Measurements from ENCODE around the gene NUDT16L1.
"Not testable (repeated sequence)": the region's sequence is repeated elsewhere in the genome, so short reads cannot be mapped to it uniquely, and the experiment has no call there.

The NUDT16L1 gene

GRCh38 chr16:4650443-4651074, 42.8 kb upstream of the NUDT16L1 start:
- H3K27me3 Mint-ChIP-seq (ENCODE audit: low read depth); H3K4me1 Mint-ChIP-seq; H3K9me3 Mint-ChIP-seq; H3K4me3 Mint-ChIP-seq; H3K27ac Mint-ChIP-seq: not testable (repeated sequence)
- peaks cover 40% of the 10 kb centered on the region for H3K36me3 Mint-ChIP-seq (ENCODE audit: low read depth)
- TF ChIP-seq CTCF (IDR thresholded peaks at IDR 0.05; ENCODE audit: unreplicated experiment in 3 of 3), result peak in 2 of 3 experiments; percentile 45 to 54

GRCh38 chr16:4651827-4652226, 41.5 kb upstream of the NUDT16L1 start:
- peaks cover 41% of the 10 kb centered on the region for H3K36me3 Mint-ChIP-seq (ENCODE audit: low read depth)
- no peak overlapping the region for H3K4me3 Mint-ChIP-seq
- H3K27ac Mint-ChIP-seq, result no peak overlapping the region
- H3K9me3 Mint-ChIP-seq, result peaks cover 6% of the 10 kb centered on the region
- peaks cover 4% of the 10 kb centered on the region for H3K4me1 Mint-ChIP-seq
- no peak for TF ChIP-seq CTCF (IDR thresholded peaks at IDR 0.05; ENCODE audit: unreplicated experiment in 3 of 3)
- no peaks in the 10 kb centered on the region for H3K27me3 Mint-ChIP-seq (ENCODE audit: low read depth)

- no peak overlapping the region for H3K4me3 Mint-ChIP-seq
- peak overlapping the region in 1 of 3 experiments; percentile 85 for H3K27ac Mint-ChIP-seq
- peaks cover 6% of the 10 kb centered on the region for H3K9me3 Mint-ChIP-seq
- H3K4me1 Mint-ChIP-seq, result peaks cover 4% of the 10 kb centered on the region
- no peak for TF ChIP-seq CTCF (IDR thresholded peaks at IDR 0.05; ENCODE audit: unreplicated experiment in 3 of 3)
- H3K36me3 Mint-ChIP-seq (ENCODE audit: low read depth), result peaks cover 37% of the 10 kb centered on the region
- H3K27me3 Mint-ChIP-seq (ENCODE audit: low read depth), result no peaks in the 10 kb centered on the region
These were observed 40.8 kb upstream of the NUDT16L1 start for GRCh38 chr16:4652561-4652960.

GRCh38 chr16:4654011-4654963, 39.1 kb upstream of the NUDT16L1 start:
- H3K9me3 Mint-ChIP-seq, result peaks cover 2% of the 10 kb centered on the region
- H3K27me3 Mint-ChIP-seq (ENCODE audit: low read depth), result no peaks in the 10 kb centered on the region
- no peak overlapping the region for H3K4me3 Mint-ChIP-seq
- peak overlapping the region; percentile 47 to 77 (median 63) for H3K27ac Mint-ChIP-seq
- no peak for TF ChIP-seq CTCF (IDR thresholded peaks at IDR 0.05; ENCODE audit: unreplicated experiment in 3 of 3)
- peaks cover 4% of the 10 kb centered on the region for H3K4me1 Mint-ChIP-seq
- H3K36me3 Mint-ChIP-seq (ENCODE audit: low read depth), result peaks cover 27% of the 10 kb centered on the region

GRCh38 chr16:4654964-4655590, 38.3 kb upstream of the NUDT16L1 start:
- Mint-ChIP-seq H3K9me3 (no peaks in the 10 kb centered on the region), H3K27me3 (ENCODE audit: low read depth) (no peaks in the 10 kb centered on the region), H3K4me1 (peaks cover 4% of the 10 kb centered on the region), H3K27ac (peak overlapping the region in 1 of 3 experiments; percentile 33), H3K36me3 (ENCODE audit: low read depth) (peaks cover 23% of the 10 kb centered on the region), H3K4me3 (no peak overlapping the region)
- TF ChIP-seq CTCF (IDR thresholded peaks at IDR 0.05; ENCODE audit: unreplicated experiment in 3 of 3), result no peak
